Stimulated activated CD8-positive, alpha-beta memory T cell treated with anti-CD3 and anti-CD28 coated beads, Interleukin-15, amount 100 ng/mL, for 4 hours (primary cell): ENCODE results near the gene HRH1.
"Not testable (repeated sequence)": the region's sequence is repeated elsewhere in the genome, so short reads cannot be mapped to it uniquely, and the experiment has no call there.

ENCODE experiments used
- DNase-seq, 2 donors: peaks; one replicate each; pipeline ENCODE4 v3.0.0-alpha.2; 2020; ENCODE audit warnings: low read depth in 2 of 2

Gene HRH1

DNA sequence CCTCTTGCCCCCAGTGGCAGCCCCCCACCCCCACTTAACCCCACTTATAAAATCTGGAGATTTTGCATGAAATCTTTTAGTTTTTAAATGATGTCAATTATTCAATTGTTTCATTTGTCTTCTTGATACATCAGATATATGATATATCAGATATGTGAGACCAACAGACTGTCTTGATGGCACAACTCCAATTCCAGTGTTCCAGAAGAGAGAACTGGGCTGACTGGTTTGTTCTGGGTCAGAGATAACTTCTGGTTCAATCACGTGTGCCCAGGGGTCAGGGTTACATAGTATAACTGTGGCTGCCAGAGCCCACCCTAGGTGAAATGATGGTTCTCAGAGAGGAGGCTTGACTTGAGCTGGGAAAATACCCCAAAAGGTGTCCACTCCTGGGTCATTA is 85.5 kb downstream of the HRH1 start:
- no peak for DNase-seq

DNA sequence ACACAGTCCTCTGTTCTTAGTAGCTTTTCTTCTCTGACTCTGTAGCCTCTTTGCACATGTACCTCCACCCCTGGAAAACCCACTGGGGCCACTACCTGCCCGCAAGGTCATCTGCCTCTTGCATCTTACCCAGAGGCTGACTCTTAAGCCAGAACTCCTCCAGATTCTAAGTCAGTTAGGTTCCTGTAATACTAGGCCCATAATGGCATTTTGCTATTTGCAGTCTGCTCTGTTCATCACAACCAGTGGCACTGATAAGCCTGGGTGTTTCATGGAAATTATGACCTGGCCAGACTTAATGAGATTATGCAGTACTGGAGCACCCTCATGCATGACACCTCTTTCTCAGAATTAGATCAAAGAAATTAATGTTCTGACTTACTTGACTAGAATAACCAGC is 86.2 kb downstream of the HRH1 start:
- DNase-seq = peak in 1 of 2 donors; percentile 5

- DNase-seq = no peak
Measured at GRCh38 chr3:11244121-11244677, 89.9 kb downstream of the HRH1 start.

- DNase-seq = no peak
Measured at GRCh38 chr3:11245276-11245675, 91.0 kb downstream of the HRH1 start.

DNA sequence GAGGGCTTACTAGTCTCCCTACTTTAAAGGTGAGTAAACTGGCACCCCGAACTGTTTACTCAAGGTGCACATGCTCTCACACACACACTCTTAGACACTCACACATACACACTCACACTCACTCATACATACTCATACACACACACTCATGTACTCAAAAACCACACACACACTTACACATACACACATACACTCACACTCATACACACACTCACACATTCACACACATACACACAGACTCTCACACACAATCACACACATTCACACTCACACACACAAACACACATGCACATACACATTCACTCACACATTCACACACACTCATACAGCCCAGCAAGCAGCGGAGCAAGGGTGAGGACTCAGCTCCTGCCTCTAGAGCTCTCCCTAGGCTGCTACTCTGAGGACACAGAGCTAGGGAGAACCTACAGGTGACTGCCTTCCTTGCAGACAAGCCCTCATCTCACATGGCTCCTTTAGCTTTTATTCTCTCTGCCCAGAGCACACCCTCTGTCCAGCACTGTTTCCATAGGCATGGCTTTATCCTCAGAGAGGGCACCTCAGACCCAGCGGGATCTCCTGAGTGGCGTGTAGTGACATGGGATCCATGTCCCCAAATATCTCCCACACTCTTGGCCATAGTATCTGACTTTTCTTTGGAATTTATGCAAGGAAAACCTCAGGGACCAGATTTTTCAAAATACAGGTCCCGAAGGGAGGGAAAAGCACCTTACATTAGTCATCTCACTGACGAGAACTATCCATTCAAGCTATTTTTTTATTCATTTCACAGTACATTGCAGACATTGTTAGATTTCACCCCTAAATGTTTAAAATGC is 91.8 kb downstream of the HRH1 start:
- no peak for DNase-seq

GRCh38 chr3:11246663-11246970 is 92.3 kb downstream of the HRH1 start:
- DNase-seq = no peak

GRCh38 chr3:11247362-11247761 is 93.1 kb downstream of the HRH1 start:
- no peak for DNase-seq

DNA sequence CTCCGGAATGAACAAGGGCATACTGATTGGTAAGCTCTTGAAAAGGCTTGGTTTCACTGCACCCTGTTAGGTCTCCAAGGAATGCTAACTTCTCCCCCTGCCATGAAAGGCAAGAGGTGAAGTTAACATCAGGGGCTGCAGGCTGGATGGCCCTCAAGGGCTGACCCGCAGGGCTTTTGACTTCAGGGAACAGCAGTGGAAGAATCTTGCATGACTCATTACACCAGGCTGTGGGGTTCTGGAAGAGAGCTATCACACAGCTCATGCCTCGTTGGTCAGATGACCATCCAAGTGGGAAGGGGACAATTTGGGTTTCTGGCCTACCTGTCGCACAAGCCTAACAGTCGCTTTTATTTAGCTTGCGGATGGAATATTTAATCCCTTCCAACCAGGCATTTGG is 94.3 kb downstream of the HRH1 start:
- no peak for DNase-seq

DNA sequence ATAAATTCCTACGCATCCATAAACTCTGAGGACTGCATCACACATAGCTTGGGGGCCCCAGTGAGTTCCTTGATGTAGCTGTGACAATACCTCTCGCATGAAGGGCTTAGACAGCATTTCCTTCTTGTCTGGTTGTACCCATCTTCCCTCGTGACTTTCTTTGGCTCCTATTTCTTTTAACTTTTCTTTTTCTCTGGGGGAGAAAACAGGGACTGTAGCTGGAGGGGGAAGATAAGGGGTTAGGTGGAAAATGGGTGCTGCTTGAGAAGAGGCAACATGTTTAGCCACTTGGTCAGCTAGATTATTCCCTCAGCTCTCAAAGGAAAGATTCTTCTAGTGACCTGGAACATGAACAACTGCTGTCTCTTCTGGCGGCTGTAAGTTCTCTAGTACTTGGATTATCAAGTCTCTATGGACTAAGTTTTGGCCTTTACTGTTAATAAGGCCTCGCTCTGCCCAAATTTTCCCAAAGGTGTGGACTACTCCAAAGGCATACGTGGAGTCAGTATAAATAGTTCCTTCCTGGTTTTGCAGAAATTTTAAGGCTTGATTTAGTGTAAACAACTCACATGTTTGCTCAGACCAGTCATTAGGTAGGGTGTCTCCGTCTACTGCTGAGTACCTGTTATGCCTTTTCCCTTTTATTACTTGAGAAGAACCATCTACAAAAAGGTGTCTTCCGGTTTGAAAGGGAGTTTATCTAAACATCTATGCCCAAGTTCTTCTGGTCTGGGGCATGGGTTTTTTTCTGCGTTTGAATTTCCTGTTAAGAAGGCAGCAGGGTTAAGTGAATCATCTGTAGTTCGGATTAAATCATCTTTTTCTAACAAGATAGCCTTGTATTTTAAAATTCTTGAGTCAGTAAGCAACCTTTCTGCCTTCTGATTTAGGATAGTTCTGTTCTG is 96.9 kb downstream of the HRH1 start:
- DNase-seq = no peak

DNA sequence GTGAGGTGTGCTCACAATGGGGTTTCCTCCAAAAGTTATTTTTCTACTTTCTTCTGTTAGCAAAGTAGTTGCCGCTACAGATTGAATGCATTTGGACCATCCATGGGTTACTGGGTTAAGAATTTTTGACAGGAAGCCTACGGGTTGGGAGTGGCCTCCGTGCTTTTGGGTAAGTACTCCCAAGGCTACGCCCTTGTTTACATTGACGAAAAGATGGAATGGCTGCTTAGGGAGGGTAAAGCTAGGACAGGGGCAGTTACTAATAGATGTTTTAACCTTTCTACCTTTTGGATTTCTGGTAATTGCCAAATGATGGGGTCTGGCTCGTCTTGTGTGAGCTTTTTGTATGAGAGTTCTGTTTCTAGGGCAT is 97.5 kb downstream of the HRH1 start:
- no peak for DNase-seq

DNA sequence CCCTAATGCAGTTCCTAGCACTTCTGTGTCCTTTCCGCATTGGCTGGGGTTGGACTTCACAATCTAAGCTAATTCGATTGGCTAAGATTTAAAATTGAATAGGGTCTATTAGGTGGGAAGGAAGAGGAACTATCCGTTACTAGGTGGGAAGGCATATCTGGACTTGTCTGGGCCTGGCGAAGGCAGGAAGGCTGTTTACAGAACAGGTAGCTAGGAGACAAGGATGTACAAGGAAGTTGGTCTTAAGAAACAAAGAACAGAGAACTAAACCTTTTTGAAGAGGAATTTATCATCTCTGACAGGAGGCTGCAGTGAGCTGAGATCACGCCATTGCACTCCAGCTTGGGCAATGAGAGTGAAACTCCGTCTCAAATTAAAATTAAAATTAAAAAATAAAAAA is 100.6 kb downstream of the HRH1 start:
- DNase-seq = no peak

- DNase-seq = not testable (repeated sequence)
Measured at GRCh38 chr3:11255537-11255936, 101.2 kb downstream of the HRH1 start.

DNA sequence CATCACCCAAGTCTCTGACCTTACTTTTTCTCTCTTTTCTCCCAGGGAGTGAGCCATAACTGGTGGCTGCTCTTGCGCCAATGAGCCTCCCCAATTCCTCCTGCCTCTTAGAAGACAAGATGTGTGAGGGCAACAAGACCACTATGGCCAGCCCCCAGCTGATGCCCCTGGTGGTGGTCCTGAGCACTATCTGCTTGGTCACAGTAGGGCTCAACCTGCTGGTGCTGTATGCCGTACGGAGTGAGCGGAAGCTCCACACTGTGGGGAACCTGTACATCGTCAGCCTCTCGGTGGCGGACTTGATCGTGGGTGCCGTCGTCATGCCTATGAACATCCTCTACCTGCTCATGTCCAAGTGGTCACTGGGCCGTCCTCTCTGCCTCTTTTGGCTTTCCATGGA is 104.7 kb downstream of the HRH1 start:
- DNase-seq = no peak

DNA sequence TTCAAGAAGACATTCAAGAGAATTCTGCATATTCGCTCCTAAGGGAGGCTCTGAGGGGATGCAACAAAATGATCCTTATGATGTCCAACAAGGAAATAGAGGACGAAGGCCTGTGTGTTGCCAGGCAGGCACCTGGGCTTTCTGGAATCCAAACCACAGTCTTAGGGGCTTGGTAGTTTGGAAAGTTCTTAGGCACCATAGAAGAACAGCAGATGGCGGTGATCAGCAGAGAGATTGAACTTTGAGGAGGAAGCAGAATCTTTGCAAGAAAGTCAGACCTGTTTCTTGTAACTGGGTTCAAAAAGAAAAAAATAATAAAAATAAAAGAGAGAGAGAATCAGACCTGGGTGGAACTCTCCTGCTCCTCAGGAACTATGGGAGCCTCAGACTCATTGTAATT is 106.2 kb downstream of the HRH1 start:
- DNase-seq = no peak

GRCh38 chr3:11269007-11269406 is 114.7 kb downstream of the HRH1 start:
- no peak for DNase-seq

DNA sequence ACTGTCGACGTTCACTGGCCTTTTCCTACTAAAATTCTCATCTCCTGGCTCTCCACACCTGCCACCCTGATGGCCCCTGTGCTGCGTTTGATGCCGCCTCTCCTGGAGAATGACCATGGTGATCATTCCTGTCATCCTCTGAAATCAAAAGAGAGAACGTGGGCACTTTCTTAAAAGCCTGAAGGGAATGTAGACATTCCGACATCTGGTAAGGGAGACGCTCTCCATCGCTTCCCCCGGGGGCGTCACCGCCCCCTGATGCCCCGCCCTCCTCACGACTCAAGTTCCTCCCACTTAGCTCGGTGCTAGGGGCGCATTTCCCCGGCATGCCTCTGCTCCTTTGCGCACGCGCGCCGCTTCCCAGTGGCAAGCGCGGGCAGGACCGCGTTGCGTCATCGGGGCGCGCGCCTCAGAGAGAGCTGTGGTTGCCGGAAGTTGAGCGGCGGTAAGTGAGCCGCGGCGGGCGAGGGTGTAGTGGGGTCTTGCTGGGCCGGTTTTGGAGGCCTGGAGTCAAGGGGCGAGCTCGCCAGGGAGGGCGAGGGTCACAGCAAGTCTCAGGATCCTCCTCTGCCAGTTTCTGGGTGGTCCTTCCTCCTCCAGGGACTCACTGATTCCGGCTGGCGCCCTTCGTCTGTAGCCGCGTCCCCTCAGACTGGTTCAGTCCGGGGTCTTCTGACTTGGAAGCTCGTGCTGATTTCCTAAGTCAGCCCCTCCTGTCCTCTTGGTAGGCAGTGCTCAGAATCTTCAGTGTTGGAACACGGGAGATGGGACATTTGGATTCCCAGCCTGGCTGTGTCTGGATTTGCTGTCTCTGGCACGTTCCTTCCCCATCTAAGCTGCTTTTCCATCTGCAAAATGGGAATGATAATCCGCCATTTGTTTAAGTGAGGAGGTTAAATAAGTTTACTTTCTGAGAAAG is 118.0 kb downstream of the HRH1 start, which contains the start of gene ATG7:
ATG7 (plus strand) TSS at position 412 of the 919 bp plus-strand sequence. CDS start 26,299 bp downstream, outside the sequence.
- peak; percentile 93 to 94 for DNase-seq

- no peak for DNase-seq
Measured at GRCh38 chr3:11272906-11273574, 118.7 kb downstream of the HRH1 start.

DNA sequence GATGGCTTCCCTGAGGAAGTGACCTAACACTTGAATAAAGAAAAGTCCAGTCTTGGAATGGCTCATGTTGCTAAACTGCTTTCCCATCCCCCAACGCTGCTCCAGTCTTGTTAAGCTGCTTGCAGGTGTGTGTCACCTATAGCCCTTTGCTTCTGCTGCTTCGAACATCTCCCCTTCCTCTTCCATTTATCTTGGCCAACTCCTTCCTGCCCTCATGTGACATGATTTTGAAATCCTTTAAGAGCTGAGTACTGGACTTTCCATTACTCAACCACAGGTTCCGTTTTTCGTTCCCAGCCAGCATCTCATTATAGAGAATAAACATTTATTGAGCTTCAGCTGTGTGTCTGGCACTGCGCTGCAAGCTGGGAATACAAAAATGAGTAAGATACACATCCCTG is 119.6 kb downstream of the HRH1 start:
- DNase-seq = no peak

DNA sequence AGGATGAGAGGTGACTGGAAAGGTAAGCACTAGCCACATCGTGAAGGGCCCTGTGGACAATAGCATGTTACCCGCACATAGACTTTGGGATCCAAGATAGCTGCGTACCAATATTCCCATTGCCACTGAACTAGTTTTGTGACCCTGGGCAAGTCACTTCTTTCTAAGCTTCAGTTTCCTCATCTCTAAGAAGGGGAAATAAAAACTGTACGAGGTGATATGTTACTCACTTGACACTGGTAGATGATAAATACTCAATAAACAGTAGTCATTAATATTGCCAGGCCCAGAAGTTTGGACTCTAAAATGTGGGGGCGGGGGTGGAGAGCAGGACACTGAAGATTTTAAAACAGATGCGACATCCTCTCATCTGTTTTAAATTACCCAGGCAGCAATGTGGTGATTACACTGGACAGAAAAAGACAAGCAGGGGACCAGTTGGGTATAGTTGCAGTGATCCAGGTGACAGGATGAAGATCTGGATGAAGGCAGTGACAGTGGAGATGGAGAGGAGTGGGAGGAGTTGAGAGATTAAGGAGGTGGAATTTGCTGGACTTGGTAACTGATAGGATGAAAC is 120.4 kb downstream of the HRH1 start:
- no peak for DNase-seq

GRCh38 chr3:11275926-11276325 is 121.6 kb downstream of the HRH1 start:
- DNase-seq = no peak

- DNase-seq = no peak
Measured at GRCh38 chr3:11276901-11277300, 122.6 kb downstream of the HRH1 start.
